ENCODE measurements around the gene ECT2.

Gene ECT2

DNA sequence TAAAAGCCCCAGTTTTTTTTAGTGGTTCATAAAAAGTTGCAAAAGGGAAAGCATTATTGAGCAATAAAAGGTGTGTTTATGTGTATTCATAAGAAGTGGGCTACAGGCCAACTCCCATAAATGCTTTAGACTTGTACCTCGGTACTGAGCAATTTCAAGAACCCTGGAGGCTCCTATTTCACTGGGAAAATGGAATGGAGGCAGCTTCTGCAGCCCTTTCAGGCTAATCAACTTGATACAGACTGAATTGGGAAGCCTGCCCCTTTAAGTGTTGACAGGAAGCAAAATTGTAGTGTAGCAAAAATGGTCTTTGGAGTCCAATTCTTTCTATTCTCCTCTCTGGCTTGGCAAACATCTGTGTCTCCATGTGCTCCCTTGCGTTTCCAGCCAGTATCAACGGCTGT, 118.8 kb downstream of the ECT2 start:
- DNase-seq: peak; percentile 8

DNA sequence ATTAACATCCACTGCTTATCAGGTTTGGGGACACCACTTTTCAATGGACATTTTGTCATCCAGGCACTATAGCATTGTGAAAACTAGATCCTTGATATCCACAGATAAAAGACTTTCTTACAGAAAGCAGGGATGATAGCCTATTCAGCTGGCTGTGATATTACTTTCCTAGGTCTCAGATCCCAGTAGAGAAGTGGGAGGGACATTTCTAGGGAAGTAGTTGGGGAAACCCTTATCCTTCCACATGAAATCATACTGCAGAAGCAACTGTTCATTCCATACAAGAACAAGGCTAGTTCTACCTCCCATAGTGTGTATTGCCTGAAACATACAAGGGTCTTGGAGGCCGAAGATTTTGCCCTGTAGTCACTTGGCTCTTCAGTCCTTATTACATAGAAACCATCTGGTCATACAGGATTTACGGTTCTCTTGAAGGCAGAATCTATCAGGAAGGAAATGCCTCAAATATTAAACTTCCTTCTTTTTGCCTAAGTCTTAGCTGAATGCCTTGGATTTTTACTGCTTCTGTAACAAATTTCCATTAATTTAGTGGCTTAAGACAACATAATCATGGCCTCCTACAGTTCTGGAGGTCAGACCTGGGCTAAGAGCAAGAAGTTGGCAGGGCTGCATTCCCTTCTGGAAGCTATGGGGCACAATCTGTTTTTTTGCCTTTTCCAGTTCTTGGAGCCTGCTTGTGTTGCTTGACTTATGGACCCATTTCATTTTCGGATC, 119.4 kb downstream of the ECT2 start:
- no peak for DNase-seq

Measured in NCI-H748 treated with DMSO at 0.1 percent for 48 hours (cell line).